ENCODE results near the gene ADORA3.

DNA sequence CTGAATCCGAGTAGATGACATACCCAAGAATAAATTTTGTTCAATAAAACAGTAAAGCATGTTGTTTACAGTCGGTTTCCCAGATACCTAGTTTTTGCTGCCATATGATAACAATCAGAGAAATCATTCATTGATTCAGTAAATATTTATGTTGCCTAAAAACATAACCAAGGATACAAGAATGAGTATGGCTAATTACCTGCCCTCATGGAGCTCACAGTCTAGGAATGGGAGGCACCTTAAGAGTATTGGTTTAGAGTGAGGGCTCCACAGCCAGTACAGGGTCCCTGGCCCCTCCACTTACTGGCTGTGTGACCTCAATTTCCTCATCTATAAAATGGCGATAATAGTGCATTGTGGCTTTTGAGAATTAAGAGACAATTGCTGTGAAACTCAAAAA lies 53.2 kb downstream of the ADORA3 start:
- no peak for TF ChIP-seq POLR2A (IDR thresholded peaks at IDR 0.05)
- TF ChIP-seq, protein P1, sequence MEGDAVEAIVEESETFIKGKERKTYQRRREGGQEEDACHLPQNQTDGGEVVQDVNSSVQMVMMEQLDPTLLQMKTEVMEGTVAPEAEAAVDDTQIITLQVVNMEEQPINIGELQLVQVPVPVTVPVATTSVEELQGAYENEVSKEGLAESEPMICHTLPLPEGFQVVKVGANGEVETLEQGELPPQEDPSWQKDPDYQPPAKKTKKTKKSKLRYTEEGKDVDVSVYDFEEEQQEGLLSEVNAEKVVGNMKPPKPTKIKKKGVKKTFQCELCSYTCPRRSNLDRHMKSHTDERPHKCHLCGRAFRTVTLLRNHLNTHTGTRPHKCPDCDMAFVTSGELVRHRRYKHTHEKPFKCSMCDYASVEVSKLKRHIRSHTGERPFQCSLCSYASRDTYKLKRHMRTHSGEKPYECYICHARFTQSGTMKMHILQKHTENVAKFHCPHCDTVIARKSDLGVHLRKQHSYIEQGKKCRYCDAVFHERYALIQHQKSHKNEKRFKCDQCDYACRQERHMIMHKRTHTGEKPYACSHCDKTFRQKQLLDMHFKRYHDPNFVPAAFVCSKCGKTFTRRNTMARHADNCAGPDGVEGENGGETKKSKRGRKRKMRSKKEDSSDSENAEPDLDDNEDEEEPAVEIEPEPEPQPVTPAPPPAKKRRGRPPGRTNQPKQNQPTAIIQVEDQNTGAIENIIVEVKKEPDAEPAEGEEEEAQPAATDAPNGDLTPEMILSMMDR (IDR thresholded peaks at IDR 0.05): no peak
